Stimulated activated CD4-positive, alpha-beta T cell treated with anti-CD3 and anti-CD28 coated beads, Interleukin-15, amount 100 ng/mL, for 1 hour (primary cell): Measurements from ENCODE around the gene TPPP2.
"Not testable (repeated sequence)": the region's sequence is repeated elsewhere in the genome, so short reads cannot be mapped to it uniquely, and the experiment has no call there.

Experiments
- DNase-seq, 2 donors: peaks; one replicate each; pipeline ENCODE4 v3.0.0-alpha.2; 2020; ENCODE audit warnings: low read depth in 1 of 2, low spot score in 1 of 2

Gene TPPP2

DNA sequence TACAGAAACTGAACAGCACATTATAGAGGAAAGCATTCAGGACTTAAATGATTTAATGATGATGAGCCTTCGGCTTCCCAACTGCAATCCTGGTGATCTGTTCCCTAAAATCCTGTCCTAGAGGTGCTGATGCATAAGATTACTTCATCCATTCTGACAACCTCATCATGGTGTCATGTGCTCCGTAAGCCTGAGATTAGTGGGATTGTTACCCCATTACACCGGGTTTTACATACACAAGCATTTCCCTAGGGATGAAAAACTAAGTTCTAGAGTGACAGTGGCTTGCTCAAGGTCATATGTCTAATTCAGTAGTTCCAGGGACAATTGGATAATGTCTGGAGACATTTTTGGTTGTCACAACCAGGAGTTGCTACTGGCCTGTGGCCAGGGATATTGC lies 7.1 kb downstream of the TPPP2 start:
- no peak for DNase-seq

DNA sequence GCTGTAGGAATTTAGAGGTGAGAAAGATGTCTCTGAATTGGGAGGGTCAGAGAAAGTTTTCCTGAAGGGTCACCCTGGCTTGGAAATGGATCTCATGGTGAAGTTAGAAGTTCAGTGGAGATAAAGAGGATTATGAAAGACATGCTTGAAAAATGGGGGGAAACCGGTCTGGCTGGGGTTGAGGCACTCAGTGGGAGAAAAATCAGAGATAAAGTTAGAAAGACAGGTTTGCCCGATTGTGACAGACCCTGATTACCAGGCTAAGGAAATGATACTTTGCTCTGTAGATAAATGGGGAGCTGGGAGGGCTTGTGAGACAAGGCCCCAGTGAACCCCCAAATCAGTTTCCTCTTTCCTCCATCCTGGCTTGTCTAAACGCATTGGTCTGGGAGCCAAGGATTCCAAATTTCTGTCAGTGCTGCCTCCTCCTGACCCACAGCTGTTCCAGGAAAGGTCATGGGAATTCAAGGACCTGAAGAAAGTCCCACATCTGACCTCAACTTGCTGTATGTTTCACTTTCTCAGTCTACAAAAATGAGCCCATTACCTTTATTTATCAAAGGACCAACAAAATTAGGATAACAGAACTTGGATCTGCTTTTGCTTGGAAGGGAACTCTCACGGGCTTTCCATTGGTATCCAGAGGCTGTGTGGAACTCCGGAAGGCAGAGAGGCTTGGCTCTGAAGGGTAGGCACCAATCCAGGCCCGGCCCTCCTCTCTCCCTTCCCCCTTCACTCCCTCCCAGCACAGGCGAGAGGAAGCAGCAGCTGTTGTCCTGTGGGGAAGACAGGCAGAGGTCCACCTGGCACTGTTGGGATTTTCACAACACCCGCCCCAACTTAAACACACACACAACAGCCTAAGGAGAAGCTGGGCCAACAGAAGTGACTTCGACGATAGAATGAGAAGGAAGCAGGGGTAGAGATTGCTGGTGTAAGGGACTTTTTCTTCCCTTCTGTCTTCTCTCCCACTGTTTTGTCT lies 8.7 kb downstream of the TPPP2 start:
- DNase-seq = no peak

- DNase-seq = no peak
These were observed 9.8 kb downstream of the TPPP2 start for GRCh38 chr14:21039585-21040369.

GRCh38 chr14:21040370-21040925 lies 10.4 kb downstream of the TPPP2 start:
- no peak for DNase-seq

GRCh38 chr14:21040941-21041340 lies 10.9 kb downstream of the TPPP2 start:
- not testable (repeated sequence) for DNase-seq

- DNase-seq = no peak
These were observed 11.8 kb downstream of the TPPP2 start, which contains the start of gene RNASE7 for GRCh38 chr14:21041676-21042433. Gene RNASE7, plus strand, starts transcription at chr14:21042362. Its CDS starts 631 bp downstream, at chr14:21042993.

GRCh38 chr14:21042918-21043317 lies 12.9 kb downstream of the TPPP2 start:
- no peak for DNase-seq

GRCh38 chr14:21043387-21043973 lies 13.5 kb downstream of the TPPP2 start:
- DNase-seq = no peak

DNA sequence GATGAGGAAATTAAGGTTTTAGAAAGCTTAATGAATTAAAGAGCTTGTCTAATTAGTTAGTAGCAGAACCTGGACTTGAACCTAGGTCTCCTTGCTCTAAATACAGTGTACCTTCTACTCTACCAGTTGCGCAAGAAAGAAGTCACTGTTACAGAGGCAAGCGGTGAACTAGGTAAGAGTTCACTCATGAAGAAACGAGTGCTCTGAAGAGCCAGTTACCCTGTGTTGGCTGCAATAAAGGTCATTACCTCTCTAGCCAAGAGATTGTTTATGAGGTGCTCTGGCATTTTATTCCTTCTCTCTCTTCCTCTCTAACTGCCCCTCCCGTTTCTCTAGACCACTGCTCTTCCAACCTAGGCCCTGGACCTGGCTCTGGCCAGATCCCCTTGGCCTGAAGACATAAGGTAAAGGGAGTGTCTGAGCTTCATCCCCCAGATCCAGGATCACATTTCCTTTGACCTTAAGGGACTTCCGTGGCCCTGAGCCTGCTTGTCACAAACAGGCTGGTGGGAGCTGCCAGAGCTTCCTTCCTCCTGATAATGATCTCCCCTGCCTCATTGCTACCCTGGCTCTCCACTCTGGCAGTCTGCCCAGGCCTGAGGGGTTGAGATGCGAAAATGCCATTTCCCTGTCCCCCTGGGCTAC lies 14.1 kb downstream of the TPPP2 start:
- no peak for DNase-seq

GRCh38 chr14:21047378-21047781 lies 17.4 kb downstream of the TPPP2 start:
- DNase-seq = no peak

- no peak for DNase-seq
These were observed 18.6 kb downstream of the TPPP2 start for GRCh38 chr14:21048638-21049037.

DNA sequence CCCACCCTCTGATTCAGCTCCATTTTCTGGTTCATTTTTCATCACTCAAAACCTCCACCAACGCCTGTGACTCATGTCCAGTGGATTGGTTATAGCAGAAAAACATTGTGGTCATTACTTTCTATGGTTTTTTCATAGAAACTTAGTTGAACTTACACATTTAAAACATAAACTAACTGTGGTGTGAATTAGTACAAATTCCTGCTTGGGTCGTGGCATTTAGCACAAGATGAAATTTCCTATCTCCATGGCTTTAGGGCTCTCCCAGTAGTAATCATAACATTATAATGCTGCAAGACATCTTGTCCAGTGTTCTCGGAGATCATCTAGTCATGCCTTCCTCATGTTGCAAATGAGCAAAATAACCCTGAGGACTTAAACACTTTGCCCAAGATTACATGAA lies 19.3 kb downstream of the TPPP2 start:
- no peak for DNase-seq

DNA sequence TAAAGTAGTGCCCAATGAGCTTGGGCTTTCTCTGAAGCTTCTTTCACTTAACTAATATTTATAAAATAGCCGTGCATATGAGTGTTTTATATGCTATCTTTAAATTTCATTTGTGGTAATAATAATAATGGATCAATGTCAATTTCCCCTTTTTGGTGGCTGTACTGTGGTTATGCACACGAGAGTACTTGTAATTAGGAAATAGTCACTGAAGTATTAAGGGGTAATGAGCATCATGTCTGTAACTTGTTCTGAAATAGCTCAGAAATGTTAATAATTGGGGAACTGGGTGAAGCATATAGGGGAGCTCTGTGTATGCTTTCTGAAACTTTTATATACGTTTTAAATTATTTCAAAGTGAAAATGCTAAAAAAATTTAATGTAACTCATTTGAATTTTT lies 20.6 kb downstream of the TPPP2 start:
- no peak for DNase-seq

GRCh38 chr14:21053184-21054122 lies 23.4 kb downstream of the TPPP2 start:
- DNase-seq = no peak

- no peak for DNase-seq
These were observed 24.2 kb downstream of the TPPP2 start for GRCh38 chr14:21054123-21054767.

- no peak for DNase-seq
These were observed 24.7 kb downstream of the TPPP2 start for GRCh38 chr14:21054768-21055145.

DNA sequence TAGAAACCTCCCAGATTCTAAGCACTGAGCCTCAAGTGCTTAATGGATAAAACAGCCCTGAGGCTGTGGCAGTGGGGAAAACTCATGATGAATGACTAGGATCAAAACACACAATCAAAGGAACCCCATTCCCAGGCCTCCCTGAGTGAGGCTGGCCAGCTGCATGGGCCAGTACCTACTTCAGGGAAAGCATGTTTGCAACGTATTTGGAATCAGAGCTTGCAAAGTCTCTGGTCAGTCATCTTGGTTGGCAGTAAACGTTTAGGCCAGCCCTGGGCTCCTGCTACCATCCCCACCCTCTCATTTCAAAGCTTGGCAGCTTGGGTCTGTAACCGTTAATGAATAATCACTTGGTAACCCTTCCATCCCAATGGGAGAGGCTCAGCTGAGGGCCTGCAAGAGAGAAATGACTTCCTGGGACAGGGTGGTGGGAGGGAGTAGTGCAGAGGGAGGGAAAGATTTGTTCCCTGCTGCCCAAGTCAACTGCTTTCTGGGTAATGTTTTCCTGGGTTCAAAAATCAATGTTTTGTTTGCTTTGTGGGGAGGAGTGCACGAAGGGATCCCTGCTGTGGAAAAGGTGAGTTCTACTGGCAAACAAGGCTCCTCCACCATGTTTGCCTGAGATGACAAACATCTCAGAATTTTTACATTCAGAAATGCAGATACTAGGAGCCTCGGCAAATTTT lies 25.6 kb downstream of the TPPP2 start:
- DNase-seq = no peak
